ENCODE data around the gene CARD10. TPM values are rescaled to one million over a fixed set of nuclear protein-coding genes. Genes with fewer than 3 reads are reported as not detected.

CARD10 gene, protein sequence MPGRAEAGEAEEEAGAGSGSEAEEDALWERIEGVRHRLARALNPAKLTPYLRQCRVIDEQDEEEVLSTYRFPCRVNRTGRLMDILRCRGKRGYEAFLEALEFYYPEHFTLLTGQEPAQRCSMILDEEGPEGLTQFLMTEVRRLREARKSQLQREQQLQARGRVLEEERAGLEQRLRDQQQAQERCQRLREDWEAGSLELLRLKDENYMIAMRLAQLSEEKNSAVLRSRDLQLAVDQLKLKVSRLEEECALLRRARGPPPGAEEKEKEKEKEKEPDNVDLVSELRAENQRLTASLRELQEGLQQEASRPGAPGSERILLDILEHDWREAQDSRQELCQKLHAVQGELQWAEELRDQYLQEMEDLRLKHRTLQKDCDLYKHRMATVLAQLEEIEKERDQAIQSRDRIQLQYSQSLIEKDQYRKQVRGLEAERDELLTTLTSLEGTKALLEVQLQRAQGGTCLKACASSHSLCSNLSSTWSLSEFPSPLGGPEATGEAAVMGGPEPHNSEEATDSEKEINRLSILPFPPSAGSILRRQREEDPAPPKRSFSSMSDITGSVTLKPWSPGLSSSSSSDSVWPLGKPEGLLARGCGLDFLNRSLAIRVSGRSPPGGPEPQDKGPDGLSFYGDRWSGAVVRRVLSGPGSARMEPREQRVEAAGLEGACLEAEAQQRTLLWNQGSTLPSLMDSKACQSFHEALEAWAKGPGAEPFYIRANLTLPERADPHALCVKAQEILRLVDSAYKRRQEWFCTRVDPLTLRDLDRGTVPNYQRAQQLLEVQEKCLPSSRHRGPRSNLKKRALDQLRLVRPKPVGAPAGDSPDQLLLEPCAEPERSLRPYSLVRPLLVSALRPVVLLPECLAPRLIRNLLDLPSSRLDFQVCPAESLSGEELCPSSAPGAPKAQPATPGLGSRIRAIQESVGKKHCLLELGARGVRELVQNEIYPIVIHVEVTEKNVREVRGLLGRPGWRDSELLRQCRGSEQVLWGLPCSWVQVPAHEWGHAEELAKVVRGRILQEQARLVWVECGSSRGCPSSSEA
- total RNA-seq (2012; rRNA removed), result 24.8 and 28.6 TPM in 2 replicates

DNA sequence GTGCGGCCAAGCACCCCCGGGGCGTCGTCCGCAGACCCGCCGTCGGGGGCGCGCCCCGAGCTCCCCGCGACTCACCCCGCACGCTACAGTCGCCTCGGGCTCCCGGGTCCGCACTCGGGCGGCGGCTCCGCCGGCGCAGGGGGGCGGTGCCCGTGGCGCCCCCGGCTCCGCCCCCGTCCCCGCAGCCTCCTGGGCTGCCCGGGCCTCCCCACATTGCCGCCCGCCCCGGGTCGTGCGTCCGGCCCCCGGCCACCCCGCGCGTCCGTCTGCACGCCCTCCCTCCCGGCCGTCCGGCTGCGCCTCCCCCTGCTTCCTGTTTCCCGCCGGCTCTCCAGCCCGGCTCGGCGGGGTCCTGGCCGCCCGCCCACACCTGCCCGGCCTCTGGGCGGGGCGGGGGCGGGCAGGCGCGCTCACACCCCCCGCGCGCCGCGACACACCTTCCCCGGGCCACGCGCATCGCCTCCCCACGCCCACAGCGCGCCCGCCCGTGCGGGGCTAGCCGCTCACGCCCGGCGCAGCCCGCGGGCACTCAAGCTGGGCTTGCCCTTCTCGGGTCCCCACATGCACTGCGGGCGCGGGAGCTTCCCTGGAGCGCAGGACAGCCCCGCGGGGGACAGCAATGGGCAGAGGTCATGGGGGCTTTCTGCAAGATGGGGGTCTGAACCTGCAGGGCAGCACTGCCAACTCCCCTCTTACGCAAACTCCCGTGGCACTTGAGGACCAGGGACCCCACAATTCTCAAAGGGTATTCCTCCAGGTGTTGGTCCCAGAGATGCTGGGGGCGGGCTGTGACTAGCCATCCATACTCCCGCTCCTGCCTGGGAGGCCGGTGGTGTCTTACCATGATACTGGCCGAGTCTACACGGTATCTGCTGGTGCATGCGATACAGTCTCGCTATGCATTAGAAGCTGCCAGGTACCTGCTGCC is at the start of gene CARD10:
TSS of gene CARD10 (minus strand) at position 148 of the 928 bp plus-strand sequence. CDS start 215 bp downstream, outside the sequence.
- Histone ChIP-seq H3K27me3 (ENCODE audit: control insufficient read depth, insufficient read depth, low read length) (no peaks in the 10 kb centered on the region), H3K4me3 (ENCODE audit: low read length) (peak within 1 kb of the TSS; percentile 85), H3K4me2 (ENCODE audit: low read length) (peak within 1 kb of the TSS; percentile 83), H3K36me3 (ENCODE audit: insufficient read depth, low read length) (peaks cover 17% of the 10 kb centered on the region), H3K4me1 (ENCODE audit: control insufficient read depth, insufficient read depth, low read length) (peaks cover 17% of the 10 kb centered on the region), H3K9ac (ENCODE audit: low read depth, low read length) (peak within 1 kb of the TSS; percentile 82), H3K9me3 (replicated peaks; ENCODE audit: low read length) (no peaks in the 10 kb centered on the region)

DNA sequence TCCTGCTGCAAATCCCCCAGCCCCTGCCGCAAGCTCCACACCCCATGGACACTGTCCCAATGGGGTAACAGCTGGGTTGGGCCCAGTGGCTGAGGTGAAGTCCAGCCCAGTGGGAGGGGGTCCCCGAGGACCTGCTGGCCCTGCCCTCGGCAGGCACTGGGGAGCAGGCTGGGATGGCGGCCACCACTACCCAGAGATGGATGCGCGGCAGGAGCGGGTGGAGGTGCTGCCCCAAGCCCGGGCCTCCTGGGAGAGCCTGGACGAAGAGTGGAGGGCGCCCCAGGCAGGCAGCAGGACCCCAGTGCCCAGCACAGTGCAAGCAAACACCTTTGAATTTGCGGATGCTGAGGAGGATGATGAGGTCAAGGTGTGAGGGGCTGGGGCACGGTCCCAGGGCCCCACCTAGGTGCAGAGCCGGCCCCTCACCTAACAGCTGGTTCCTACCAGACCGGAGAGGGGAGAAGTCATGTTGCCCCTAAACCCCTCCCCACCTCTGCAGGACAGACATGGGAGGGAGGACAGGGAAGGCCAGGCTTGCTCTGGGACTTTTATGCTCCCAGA is 49.3 kb upstream of the CARD10 start:
- H3K4me3 ChIP-seq (ENCODE audit: low read length), result no peak overlapping the region
- H3K9me3 ChIP-seq (replicated peaks; ENCODE audit: low read length), result no peaks in the 10 kb centered on the region
- H3K27me3 ChIP-seq (ENCODE audit: control insufficient read depth, insufficient read depth, low read length), result no peaks in the 10 kb centered on the region
- H3K4me1 ChIP-seq (ENCODE audit: control insufficient read depth, insufficient read depth, low read length), result peaks cover 29% of the 10 kb centered on the region
- H3K4me2 ChIP-seq (ENCODE audit: low read length), result no peak overlapping the region
- peaks cover 57% of the 10 kb centered on the region for H3K36me3 ChIP-seq (ENCODE audit: insufficient read depth, low read length)
- no peak overlapping the region for H3K9ac ChIP-seq (ENCODE audit: low read depth, low read length)

- Histone ChIP-seq H3K9ac (ENCODE audit: low read depth, low read length) (no peak overlapping the region), H3K4me3 (ENCODE audit: low read length) (no peak overlapping the region), H3K36me3 (ENCODE audit: insufficient read depth, low read length) (peaks cover 57% of the 10 kb centered on the region), H3K27me3 (ENCODE audit: control insufficient read depth, insufficient read depth, low read length) (no peaks in the 10 kb centered on the region), H3K4me2 (ENCODE audit: low read length) (no peak overlapping the region), H3K9me3 (replicated peaks; ENCODE audit: low read length) (no peaks in the 10 kb centered on the region), H3K4me1 (ENCODE audit: control insufficient read depth, insufficient read depth, low read length) (peaks cover 33% of the 10 kb centered on the region)
Measured at GRCh38 chr22:37568012-37568411, 48.8 kb upstream of the CARD10 start.

- Histone ChIP-seq H3K36me3 (ENCODE audit: insufficient read depth, low read length) (peaks cover 59% of the 10 kb centered on the region), H3K27me3 (ENCODE audit: control insufficient read depth, insufficient read depth, low read length) (no peaks in the 10 kb centered on the region), H3K9ac (ENCODE audit: low read depth, low read length) (no peak overlapping the region), H3K4me1 (ENCODE audit: control insufficient read depth, insufficient read depth, low read length) (peaks cover 41% of the 10 kb centered on the region), H3K9me3 (replicated peaks; ENCODE audit: low read length) (no peaks in the 10 kb centered on the region), H3K4me2 (ENCODE audit: low read length) (no peak overlapping the region), H3K4me3 (ENCODE audit: low read length) (no peak overlapping the region)
Measured at GRCh38 chr22:37566903-37567798, 47.9 kb upstream of the CARD10 start.

DNA sequence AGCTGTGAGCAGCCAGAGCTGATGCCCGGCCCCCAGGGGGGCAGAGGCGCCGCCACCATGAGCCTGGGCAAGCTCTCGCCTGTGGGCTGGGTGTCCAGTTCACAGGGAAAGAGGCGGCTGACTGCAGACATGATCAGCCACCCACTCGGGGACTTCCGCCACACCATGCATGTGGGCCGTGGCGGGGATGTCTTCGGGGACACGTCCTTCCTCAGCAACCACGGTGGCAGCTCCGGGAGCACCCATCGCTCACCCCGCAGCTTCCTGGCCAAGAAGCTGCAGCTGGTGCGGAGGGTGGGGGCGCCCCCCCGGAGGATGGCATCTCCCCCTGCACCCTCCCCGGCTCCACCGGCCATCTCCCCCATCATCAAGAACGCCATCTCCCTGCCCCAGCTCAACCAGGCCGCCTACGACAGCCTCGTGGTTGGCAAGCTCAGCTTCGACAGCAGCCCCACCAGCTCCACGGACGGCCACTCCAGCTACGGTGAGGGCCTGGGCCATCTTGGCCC is 47.2 kb upstream of the CARD10 start:
- Histone ChIP-seq H3K9ac (ENCODE audit: low read depth, low read length) (no peak overlapping the region), H3K4me3 (ENCODE audit: low read length) (no peak overlapping the region)

GRCh38 chr22:37565830-37566229 is 46.6 kb upstream of the CARD10 start:
- H3K9ac ChIP-seq (ENCODE audit: low read depth, low read length), result no peak overlapping the region
- peaks cover 45% of the 10 kb centered on the region for H3K4me1 ChIP-seq (ENCODE audit: control insufficient read depth, insufficient read depth, low read length)

More for the DNA sequence above, 47.2 kb upstream of the CARD10 start:
- H3K36me3 ChIP-seq (ENCODE audit: insufficient read depth, low read length), result peaks cover 63% of the 10 kb centered on the region
- no peaks in the 10 kb centered on the region for H3K9me3 ChIP-seq (replicated peaks; ENCODE audit: low read length)
- no peak overlapping the region for H3K4me2 ChIP-seq (ENCODE audit: low read length)
- H3K4me1 ChIP-seq (ENCODE audit: control insufficient read depth, insufficient read depth, low read length), result peaks cover 45% of the 10 kb centered on the region
- no peaks in the 10 kb centered on the region for H3K27me3 ChIP-seq (ENCODE audit: control insufficient read depth, insufficient read depth, low read length)

GRCh38 chr22:37564111-37564711 is 45.0 kb upstream of the CARD10 start:
- H3K4me1 ChIP-seq (ENCODE audit: control insufficient read depth, insufficient read depth, low read length), result peaks cover 54% of the 10 kb centered on the region
- H3K9me3 ChIP-seq (replicated peaks; ENCODE audit: low read length), result no peaks in the 10 kb centered on the region
- peak overlapping the region; percentile 98 for H3K4me2 ChIP-seq (ENCODE audit: low read length)
- peaks cover 48% of the 10 kb centered on the region for H3K36me3 ChIP-seq (ENCODE audit: insufficient read depth, low read length)
- H3K9ac ChIP-seq (ENCODE audit: low read depth, low read length), result peak overlapping the region; percentile 24
- H3K4me3 ChIP-seq (ENCODE audit: low read length), result peak overlapping the region; percentile 33
- no peaks in the 10 kb centered on the region for H3K27me3 ChIP-seq (ENCODE audit: control insufficient read depth, insufficient read depth, low read length)

More at GRCh38 chr22:37565830-37566229, 46.6 kb upstream of the CARD10 start:
- H3K36me3 ChIP-seq (ENCODE audit: insufficient read depth, low read length), result peaks cover 63% of the 10 kb centered on the region
- no peaks in the 10 kb centered on the region for H3K9me3 ChIP-seq (replicated peaks; ENCODE audit: low read length)
- H3K27me3 ChIP-seq (ENCODE audit: control insufficient read depth, insufficient read depth, low read length), result no peaks in the 10 kb centered on the region
- H3K4me3 ChIP-seq (ENCODE audit: low read length), result no peak overlapping the region
- no peak overlapping the region for H3K4me2 ChIP-seq (ENCODE audit: low read length)

GRCh38 chr22:37563153-37564081 is 44.2 kb upstream of the CARD10 start:
- Histone ChIP-seq H3K27me3 (ENCODE audit: control insufficient read depth, insufficient read depth, low read length) (no peaks in the 10 kb centered on the region), H3K9ac (ENCODE audit: low read depth, low read length) (peak overlapping the region; percentile 92), H3K4me1 (ENCODE audit: control insufficient read depth, insufficient read depth, low read length) (peaks cover 54% of the 10 kb centered on the region), H3K9me3 (replicated peaks; ENCODE audit: low read length) (no peaks in the 10 kb centered on the region), H3K36me3 (ENCODE audit: insufficient read depth, low read length) (peaks cover 40% of the 10 kb centered on the region), H3K4me3 (ENCODE audit: low read length) (peak overlapping the region; percentile 78), H3K4me2 (ENCODE audit: low read length) (peak overlapping the region; percentile 98)

Data from skeletal muscle satellite cell (primary cell).